Measurements from ENCODE around the gene C1RL.

Gene C1RL

DNA sequence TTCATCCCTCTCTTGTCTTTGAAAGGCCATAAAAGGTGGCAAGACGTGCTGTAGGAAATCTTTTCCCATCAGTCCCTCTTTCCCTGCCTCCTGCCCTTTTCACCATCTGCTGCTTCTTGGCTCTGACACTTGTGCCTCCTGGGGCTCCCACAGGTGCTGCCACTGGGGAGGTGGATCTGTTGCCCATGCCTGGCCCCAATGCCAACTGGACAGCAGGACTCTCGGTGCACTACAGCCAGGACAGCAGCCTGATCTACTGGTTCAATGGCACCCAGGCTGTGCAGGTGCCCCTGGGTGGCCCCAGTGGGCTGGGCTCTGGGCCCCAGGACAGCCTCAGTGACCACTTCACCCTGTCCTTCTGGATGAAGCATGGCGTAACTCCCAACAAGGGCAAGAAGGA lies 27.7 kb upstream of the C1RL start:
- no peak for DNase-seq

DNA sequence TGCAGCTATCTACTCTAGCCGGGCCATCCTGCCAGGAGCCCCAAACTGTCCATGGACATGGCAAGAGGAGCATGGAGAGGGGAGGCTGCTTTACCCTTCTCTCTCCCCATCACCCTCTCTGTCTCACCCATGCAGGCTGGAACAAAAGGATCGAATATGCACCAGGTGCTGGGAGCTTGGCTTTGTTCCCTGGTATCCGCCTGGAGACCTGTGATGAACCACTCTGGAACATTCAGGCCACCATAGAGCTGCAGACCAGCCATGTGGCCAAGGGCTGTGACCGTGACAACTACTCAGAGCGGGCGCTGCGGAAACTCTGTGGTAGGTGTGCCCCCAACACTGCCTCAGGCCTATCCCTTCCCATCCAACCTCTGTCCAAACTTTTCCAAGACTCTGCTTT lies 27.1 kb upstream of the C1RL start:
- DNase-seq: no peak

DNA sequence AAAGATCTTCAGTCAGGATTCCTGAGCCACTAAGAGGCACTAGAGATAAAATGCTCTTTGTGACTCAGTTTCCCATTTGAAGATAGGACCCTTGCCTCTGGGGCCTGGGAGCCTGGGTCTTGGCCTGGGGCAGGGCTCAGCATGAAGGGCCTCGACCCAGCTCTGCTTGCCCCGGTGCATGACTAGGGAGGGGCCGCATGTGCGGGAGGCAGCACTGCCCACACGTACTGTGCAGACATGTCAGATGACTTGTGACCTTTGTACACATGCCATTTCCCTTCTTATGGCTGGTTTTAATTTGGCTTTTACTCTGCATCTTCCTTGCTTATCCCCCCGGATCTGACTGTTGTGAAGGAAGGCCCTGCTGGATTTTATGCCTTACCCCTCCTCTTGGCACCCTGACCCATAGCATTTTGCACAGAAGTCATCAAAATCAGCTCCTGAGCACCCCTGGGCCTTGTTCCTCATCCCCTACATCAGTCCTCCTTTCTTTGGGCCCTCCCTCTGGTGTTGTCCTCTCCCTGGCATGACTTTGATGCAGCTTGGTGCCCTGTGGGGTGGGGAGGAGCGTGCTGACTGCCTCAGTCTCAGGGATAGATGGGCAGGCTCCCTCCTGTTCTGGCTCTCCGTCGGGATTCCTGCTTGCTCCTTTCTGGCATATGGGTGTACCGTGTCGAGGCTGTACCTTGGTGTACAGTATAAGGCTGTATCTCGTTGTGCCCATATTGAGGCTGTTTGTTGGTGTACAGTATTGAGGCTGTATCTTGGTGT lies 25.6 kb upstream of the C1RL start:
- peak in 3 of 4 experiments; percentile 23 to 43 (median 42) for DNase-seq

DNA sequence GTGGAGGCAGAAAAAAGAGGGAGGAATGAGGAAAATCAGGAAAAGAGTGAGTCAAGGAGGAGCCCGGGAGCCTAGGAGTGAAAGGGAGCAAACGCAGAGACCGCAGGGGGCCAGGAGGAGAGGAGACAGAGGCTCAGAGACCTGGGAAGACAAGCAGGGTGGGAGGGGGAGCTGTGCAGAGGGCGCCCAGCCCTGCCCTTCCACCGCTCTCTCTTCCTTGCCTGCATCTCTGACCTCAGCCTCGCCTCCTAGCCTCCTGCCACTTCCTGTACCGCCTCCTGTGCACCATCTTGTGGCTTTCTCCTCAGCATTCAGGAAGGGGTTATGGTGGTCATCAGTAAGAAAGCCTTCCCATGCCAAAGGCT lies 22.5 kb upstream of the C1RL start:
- peak in 3 of 4 experiments; percentile 16 to 31 (median 26) for DNase-seq

DNA sequence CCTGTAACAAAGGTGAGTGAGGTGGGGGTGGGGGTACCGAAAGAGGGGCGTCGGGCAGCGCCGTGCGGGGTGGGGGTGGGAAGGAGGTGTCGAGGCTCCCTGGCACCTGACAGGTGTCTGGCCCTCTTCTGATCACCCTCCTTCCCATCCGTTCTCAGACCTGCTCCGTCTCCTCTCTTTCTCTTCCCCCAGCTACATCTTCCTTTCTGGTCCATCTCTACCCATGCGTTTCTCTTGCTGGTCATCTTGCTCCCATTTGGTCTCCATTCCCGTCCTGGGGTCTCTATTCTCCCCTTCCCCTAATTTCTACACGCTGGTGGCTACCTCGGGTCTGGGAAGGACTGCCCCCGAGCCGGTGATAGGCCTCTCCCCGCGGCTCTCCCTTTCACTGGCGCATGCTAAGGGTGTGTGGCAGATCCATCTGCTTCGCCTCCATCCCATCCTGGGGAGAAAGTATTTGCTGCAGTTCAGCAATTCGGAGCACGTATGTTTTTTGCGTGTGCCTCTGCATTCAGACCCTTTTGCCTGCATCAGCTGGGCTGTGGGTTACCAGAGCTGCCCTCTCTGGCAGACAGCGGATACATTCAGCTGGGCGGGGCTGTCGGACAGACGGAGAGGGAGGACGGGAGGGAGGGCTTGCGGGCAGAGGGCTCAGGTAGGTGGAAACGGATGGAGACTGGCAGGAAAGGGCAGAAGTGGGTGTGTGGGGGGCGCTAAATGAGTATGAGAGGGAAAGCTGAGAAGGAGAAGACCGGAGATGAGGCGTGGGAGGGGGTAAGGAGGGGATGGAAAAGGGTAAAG lies 21.9 kb upstream of the C1RL start:
- DNase-seq: peak in 2 of 4 experiments; percentile 25 to 33

DNA sequence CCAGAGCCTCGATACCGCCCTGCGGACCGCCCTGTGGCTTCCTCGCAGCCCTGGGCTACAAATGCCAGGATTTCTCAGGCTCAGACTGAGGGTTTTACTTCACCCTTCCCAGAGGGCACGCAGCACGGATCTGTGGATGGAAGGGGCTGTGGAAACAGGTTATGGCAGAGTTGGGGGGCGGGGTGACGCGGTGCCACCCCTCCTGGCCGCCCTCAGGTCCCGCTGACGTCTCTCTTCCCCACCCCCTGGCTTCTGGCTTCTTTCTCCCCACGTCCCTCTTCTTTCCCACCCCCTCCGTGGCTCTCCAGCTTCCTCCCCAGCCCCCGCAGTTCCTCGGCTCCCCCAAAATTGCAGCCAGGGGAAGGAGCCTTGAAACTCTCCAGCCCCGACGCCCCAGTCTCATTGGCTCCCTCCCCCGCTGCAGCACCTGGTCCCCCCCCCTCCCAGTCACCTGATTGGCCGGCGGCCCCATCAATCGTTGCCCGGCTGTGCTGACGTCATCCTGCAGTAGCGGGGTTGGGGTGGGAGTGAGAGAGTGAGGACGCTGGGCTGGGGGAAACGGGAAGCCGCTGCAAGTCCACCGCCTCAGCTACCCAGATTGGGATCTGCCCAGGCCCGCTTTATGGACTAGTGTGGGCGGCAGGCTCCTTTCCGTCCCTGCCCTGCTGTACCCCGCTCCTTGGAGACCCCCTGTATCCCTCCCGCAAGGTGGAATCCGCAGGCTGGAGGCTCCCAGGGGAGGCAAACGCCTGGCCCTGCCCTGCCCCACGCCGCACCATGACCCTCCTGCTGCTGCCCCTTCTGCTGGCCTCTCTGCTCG lies 21.1 kb upstream of the C1RL start, which contains the start of gene CLSTN3:
TSS of gene CLSTN3 (plus strand) at position 500 of the 820 bp plus-strand sequence. CDS start at position 778, 278 bp downstream.
- peak; percentile 66 to 78 (median 72) for DNase-seq

DNA sequence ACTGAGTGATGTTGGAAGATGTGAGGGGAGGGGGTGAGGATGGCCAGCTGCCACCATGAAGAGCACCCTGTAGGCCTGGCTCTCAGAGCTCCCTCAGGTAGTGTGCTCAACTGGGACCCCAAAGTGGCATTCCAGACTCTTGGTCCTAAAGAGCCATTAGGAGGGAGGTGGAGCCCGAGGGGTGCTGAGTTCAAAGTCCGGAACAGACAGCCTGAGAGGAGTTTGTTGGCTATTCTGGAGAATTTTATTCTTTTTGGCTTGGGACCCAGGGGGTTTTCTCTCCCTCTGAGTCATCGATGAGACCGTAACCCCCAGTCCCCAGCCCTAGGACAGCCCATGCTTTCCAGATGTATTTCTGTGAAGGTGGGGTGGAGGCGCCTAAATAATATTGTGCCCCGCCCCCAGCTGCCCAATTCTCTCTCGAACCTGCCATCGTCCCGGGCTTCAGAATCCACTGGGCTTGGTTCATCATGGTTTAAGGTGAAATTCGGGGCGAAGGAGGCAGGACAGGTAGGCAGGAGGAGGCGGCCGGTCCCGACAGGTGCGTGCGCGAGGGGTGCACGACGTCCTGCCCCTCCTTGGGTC lies 20.4 kb upstream of the C1RL start:
- no peak for DNase-seq

DNA sequence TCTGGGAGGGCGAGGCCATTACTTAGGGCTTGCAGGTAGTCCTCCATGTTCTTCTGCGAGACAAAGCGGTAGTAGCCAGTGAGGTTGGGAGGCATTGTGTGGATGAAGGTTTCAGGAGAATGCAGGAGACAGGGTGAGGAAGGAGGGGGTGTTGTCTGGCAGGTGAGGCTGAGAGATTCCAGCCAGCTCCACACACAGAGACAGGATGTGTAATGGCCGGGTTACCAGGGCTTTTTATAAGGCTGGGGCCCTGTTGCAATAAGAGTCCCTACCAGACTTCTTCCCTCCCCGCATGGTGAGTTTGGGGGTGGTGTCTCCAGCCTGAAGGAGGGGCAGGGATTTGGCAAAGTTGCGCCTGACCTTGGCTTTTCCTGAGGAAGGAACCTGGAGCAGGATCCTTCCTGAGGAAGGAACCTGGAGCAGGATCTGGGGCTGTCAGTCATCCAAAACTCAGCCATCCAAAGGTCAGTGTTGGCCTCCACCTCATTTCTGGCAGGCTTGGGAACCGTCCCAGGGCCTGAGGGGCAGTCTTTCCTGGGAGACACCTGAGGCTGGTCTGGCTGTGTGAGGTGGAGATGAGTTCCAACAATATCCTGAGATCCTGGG lies 19.8 kb upstream of the C1RL start, which contains the start of gene RBP5:
TSS of gene RBP5 (minus strand) at position 209 of the 606 bp plus-strand sequence. CDS start at position 95, 114 bp downstream.
- DNase-seq: no peak

DNA sequence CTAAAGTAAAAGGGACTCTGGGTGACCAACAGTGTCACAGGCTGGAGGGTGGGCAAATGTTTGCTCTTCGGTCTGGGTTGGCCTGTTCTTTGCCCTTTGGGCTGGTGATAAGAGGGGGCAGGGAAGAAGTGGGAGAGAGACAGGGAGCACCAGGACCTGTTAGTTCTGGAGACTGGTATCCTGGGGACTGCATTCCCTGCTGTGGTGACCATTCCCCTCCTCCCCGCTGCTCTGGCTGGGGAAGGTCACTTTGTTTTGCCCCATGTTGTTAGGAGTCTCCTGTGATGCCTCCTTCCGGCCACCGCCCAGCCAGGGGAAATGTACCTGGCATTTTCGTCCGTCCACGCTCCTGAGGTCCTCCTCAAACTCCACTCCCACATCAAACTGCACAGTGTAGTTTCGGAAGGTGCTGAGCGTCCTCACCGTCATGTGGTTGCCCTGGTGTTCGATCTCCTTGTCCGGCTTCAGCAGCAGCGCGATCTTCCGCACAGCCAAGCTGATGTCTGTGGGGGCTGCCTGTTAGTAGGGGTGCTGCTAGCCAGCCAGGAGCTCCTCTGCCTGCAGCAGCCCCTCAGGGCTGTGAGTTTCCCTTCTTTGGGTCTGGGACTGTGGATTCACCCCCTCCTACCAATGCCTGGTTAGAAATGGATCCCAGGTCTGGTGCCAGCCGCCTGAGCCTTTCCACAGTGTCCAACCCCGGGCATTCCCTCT lies 19.1 kb upstream of the C1RL start:
- no peak for DNase-seq

DNA sequence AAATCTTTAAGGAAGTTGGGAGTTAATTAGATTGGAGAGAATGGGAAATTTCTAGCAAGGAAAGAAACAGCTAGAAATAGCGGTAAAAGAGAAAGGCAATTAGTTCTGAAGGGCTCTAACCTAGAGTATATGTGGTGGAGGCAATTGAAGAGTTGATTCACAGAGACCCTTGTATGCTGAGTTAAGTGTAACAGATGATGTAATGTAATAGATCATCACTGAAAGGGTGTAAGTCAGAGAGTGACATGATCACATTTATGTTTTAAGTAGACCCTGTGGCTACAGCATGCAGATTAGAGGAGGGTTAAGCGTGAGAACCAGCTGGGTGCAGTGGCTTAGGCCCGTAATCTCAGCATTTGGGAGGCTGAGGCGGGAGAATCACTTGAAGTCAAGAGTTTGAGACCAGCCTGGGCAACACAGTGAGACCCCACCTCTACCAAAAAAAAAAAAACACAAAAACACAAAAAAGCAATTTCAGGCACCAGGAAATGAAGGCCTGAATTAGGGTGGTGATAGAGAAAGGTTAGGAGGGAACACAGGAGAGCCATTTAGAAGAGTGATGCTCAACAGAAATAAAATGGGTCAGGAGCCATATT lies 16.7 kb upstream of the C1RL start:
- no peak for DNase-seq

DNA sequence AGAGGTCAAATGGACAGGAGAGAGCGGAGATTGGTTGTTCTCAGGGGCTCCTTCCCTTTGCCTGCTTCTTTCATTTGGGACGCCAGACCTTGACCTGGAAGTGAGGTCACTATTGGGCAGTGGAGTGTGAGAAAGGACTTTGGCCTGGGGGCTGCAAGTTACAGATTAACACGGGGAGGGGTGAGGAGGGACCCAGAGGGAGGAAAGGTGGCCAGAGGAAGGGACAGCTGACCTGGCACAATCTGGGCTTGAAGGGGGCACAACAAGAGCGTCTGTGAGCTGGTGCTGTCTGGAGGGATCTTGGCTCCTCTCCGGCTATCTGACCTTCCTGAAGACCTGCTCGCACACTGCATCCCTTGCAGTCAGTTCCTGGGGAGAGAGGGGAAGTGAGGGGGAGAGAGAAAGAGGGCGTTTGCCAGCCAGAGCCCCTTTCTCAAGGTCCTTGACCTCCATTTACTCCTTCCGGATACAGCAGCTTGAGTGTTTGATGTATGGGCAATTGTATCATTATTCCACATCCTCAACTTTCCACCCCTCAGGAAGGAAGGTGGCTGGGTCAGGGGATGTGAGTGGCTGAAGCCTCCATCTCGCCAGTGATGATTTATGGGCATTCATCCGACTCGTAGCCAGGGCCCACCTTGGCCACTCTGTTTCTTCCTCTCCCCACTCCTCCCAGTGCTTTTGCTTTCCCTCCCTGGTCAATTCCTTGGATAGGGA lies 14.9 kb upstream of the C1RL start:
- no peak for DNase-seq

DNA sequence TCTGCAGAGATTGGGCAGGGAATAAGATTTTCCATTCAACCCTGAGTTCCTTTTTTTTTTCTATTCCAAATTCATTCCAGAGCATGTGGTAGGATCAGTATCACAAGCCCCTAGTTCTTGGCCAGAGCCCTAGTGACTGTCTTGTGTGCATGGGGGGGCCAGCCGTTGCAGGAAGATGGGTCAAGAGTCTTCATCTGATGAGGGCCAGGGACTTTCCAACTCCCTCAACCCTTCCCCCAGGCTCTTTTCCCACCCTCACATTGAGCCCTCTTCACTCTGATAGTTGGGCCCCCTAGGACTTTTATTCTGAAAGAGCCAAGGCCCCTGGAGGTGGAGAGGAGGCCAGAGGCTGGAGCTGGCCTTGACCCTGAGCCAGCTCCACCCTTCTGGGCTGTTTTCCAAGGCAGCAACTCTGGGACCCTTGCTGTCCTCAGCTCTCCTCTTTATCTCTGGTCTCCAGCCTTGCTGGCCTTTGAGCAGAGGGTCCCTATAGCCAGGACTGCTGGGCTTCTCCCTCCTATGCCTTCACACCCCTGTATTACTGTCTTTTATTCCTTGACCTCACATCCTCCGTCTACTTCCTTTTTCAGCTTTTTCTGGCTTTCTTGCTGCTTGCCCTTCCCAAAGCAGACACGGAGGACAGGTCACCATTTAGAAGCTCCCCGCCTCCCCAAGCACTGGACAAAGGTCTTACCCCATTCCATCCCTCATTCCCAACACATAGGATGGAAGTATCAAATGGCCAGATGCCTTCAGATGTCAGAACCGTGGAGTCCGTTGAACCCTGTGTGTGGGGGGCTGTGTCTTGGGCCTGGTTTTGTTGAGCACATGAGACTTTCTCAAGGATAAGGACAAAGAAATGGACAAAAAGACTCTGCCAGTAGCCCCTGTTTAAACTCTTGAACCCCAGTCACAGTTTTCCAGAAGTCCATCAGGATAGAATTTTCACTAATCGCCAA lies 14.1 kb upstream of the C1RL start:
- peak in 1 of 4 experiments; percentile 13 for DNase-seq

DNA sequence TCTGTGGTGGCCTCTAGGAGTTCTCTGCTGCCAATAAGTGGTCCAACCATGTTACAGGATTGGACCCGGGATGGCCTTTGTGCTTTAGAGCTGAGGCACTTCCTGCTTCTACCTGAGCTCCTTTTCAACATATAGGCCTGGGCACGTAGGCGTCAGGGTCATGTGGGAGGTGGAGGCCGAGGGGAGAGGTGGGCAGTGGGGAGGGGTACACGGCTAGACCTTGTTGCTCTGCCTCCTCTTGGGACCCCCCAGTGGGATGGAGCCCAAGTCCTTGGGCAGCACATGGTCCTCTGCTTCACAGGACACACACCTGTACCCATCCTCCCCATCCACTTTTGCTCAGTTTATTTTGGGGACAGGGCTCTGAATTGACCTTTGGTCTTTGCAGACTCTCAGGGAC lies 12.3 kb upstream of the C1RL start:
- no peak for DNase-seq

DNA sequence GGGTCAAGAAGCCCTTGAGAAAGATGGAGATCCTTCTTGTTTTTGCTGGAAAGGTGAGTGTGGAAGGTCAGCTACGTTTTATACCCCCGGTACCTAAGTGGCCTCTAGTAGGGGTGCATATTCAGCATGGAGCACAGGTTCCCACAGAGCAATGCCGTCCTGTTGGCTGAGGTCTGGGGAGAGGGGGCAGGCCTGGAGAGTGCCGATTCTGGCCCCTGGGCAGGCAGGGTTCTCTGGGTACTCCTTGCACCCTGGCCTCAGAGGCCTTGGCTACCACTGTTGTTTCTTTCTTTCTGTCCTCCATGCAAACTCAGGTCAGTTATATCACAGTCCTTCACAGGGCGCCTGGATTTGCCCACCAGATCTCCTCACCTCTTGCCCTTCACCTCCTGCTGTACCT lies 11.2 kb upstream of the C1RL start:
- no peak for DNase-seq

DNA sequence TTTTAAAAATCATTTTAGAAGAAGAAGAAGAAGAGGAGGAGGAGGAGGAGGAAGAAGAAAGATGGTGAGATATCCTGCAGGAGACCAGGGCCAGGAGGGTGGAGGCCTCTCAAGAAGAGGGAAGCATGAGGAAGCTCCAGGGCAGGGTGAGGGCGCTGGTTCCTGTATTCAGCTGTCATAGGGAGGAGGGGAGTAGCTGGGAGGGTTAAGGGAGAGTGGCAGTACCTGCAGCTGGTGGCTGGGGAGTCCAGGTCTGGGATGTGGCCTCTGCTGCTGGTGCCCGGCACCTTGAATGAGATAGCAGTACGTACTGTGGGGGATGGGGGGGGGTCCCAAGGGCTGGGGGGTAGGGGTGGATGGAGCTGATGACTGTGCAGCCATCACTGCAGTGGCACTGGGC lies 9.9 kb upstream of the C1RL start:
- DNase-seq: peak; percentile 41 to 72 (median 57)

DNA sequence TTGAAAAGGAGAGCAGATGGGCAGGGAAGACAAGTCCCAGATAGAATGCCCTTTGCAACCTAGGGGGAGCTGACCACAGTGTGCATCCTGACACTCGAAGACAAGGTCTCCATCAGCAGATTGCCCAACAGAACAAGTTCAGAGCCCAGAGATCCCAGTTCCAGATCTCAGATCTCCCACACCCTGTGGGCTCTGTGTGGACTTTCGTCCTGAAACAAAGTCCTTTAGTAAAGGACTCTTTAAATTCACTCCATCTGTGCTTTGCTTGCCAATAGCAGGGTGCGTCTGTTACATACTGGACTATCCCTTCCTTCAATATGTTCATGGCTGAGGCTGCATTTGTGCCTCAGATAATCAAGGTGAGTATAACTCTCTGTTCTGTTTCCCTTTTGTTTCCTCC lies 8.7 kb upstream of the C1RL start:
- DNase-seq: no peak

DNA sequence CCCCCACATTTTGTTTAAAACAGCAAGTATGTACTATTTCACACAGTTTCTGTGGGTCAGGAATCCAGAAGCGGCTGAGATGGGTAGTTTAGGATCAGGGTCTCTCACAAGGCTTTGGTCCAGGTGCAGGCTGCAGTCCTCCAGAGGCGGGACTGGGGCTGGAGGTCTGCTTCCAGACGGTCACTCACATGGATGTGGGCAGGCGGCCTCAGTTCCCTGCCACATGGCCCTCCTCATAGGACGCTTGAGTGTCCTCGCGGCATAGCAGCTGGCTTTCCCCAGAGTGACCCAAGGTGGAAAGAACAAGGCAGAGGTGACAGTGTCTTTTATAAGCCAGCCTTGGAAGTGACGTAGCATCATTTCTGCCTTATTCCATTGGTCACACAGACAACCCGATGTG lies 7.9 kb upstream of the C1RL start:
- no peak for DNase-seq

DNA sequence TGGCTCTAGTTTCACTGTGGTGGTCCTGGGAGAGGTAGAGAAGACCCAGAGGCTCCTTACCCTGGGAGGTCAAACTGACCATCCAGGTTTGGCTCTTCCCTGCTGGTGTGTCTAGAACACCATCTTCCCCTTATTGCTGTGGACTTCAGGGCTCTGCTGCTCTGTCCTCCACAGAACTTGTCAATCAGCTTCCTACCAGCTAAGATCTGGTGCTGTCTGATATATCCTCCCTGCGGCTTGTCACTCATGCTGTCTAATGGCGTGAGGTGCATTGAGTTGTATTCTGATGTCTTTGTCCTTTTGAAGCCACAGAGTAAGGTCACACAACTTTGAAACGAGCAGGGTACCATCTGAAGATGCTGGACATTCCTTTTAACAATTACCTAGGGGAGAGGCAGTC lies 7.2 kb upstream of the C1RL start:
- DNase-seq: no peak

DNA sequence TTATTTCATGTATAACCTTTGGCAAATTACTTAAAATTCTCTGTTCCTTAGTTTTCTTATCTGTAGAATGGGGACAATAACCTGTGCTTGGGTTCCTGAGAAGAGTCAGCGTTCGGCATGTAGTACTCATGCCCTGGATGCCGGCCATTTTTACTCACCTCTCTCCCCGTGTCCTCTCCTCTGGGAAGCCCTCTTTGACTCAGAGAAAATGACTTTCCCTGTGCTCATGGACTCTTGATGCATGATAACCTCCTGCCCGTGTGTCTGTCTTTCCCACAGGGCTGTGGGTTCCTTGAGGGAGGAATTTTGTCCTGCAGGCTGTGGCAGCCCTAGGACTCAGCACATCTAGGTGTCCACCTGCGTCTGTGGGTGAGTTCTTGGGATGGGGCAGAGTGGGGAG lies 5.8 kb upstream of the C1RL start:
- DNase-seq: no peak

All from suppressor macrophage (primary cell).